ENCODE results near the gene LRRC23.
A peak's percentile ranks its signal among the peaks of the same experiment; 100 is the strongest.

LRRC23 gene

GRCh38 chr12:6928703-6929407 lies 24.2 kb downstream of the LRRC23 start:
- DNase-seq = no peak

DNA sequence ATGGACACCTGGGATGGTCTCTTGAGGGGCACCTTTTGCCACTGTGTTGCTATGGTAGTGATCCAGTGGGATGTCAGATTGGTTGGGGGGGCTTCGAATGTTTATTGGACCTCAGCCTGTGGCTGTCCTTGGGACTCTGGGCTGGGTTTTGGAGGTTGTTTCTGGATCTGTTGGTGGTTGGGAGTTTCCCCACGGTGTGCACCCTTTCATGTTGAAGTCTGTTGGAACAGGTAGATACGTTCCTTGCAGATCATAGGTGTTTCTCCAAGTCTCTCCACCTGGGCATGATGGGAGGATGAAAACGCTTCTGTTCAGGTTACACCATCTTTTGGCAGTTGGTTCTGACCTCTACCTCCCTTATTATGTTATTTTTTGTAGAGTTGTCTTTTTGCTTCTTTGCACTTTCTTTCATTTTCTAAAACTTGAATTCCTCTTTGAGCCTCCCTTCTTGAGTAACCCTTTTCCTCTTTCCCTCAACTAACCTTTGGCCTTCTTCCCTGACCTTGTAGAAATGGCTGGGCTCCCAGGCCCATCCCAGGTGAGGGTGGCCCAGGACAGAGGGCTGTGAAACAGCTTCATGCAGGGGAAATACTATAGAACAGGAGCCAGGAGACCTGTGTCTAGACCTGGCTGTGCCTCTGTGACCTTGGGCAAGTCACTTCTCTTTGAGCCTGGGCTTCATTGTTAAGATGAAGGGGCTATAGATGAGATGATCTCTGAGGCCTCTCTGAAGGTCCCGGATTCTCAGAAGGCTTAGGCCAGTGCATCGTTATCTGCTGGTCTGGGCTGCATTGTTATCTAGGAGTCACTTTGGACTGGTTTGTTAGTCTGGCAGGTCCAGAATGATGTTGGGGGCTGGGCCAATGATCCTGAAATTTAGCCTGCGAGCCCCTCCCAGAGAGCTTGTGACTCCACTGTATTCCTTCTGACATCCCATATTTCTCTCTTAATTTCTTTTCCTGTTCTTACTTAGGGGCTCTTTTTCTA lies 25.1 kb downstream of the LRRC23 start:
- DNase-seq = no peak

- no peak for DNase-seq
These were observed 28.1 kb downstream of the LRRC23 start for GRCh38 chr12:6932766-6933165.

DNA sequence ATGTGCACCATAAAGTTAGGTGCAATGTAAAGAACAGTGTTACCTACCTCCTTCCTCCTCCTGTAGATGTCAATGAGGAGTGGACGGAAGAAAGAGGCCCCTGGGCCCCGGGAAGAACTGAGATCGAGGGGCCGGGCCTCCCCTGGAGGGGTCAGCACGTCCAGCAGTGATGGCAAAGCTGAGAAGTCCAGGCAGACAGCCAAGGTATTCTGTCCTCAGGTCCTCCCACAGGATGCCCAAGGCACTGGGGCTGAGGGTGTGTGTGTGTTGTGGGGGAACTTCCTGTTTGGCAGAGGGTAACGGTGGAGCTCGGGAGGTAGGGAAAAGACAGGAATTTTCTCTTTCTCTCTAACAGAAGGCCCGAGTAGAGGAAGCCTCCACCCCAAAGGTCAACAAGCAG lies 29.5 kb downstream of the LRRC23 start:
- DNase-seq = no peak

DNA sequence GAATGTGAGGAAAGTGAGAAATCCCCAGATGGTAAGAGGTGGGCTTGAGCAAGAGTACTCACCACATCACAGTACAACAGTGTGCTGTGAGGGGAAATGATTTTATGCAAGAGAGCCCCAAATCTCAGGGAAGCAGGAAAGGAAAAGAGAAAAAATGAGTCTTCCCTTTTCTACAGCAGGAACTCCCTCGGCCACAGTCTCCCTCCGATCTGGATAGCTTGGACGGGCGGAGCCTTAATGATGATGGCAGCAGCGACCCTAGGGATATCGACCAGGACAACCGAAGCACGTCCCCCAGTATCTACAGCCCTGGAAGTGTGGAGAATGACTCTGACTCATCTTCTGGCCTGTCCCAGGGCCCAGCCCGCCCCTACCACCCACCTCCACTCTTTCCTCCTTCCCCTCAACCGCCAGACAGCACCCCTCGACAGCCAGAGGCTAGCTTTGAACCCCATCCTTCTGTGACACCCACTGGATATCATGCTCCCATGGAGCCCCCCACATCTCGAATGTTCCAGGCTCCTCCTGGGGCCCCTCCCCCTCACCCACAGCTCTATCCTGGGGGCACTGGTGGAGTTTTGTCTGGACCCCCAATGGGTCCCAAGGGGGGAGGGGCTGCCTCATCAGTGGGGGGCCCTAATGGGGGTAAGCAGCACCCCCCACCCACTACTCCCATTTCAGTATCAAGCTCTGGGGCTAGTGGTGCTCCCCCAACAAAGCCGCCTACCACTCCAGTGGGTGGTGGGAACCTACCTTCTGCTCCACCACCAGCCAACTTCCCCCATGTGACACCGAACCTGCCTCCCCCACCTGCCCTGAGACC lies 31.0 kb downstream of the LRRC23 start:
- no peak for DNase-seq

- DNase-seq = no peak
These were observed 31.6 kb downstream of the LRRC23 start for GRCh38 chr12:6936194-6936635.

- no peak for DNase-seq
These were observed 32.2 kb downstream of the LRRC23 start for GRCh38 chr12:6936636-6937480.

DNA sequence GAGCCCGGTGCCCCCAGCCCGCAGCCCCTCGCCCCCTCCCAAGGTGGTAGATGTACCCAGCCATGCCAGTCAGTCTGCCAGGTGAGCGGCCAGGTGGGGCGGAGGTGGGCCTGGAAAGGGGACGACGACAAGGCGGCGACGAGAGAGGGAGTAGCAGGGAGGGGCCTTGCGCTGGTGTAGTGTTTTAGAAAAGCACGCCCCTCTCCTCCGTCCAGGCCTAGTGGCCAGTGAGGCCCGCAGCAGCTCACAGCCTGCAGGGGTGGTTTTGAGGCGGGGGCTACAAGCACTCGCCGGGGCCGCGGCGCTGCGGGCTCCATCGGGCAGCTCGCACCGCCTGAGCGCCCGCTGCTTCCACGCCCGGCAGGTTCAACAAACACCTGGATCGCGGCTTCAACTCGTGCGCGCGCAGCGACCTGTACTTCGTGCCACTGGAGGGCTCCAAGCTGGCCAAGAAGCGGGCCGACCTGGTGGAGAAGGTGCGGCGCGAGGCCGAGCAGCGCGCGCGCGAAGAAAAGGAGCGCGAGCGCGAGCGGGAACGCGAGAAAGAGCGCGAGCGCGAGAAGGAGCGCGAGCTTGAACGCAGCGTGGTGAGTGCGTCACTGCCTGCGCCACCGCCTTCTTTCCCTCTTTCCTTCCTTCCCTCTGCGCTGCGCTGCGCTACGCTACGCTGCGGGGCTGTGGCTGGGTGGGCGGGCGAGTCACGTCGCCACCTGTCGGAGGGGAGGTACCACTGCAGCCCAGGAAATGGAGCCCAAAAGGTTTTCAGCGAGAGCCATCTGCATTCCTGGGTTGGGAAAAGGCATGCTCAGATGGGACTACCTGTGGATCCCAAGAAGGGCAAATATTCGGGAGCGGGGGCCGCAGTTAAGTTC lies 33.1 kb downstream of the LRRC23 start:
- peak; percentile 77 for DNase-seq

DNA sequence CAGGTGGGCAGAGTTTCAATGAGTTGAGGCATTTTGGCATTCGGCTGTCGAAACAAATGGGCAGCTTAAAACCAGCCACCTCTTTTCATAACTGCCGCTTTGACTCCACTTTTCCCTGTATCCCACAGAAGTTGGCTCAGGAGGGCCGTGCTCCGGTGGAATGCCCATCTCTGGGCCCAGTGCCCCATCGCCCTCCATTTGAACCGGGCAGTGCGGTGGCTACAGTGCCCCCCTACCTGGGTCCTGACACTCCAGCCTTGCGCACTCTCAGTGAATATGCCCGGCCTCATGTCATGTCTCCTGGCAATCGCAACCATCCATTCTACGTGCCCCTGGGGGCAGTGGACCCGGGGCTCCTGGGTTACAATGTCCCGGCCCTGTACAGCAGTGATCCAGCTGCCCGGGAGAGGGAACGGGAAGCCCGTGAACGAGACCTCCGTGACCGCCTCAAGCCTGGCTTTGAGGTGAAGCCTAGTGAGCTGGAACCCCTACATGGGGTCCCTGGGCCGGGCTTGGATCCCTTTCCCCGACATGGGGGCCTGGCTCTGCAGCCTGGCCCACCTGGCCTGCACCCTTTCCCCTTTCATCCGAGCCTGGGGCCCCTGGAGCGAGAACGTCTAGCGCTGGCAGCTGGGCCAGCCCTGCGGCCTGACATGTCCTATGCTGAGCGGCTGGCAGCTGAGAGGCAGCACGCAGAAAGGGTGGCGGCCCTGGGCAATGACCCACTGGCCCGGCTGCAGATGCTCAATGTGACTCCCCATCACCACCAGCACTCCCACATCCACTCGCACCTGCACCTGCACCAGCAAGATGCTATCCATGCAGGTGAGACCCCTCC lies 34.0 kb downstream of the LRRC23 start:
- no peak for DNase-seq

GRCh38 chr12:6939191-6939540 lies 34.5 kb downstream of the LRRC23 start:
- no peak for DNase-seq

GRCh38 chr12:6941267-6941666 lies 36.6 kb downstream of the LRRC23 start:
- DNase-seq = no peak

DNA sequence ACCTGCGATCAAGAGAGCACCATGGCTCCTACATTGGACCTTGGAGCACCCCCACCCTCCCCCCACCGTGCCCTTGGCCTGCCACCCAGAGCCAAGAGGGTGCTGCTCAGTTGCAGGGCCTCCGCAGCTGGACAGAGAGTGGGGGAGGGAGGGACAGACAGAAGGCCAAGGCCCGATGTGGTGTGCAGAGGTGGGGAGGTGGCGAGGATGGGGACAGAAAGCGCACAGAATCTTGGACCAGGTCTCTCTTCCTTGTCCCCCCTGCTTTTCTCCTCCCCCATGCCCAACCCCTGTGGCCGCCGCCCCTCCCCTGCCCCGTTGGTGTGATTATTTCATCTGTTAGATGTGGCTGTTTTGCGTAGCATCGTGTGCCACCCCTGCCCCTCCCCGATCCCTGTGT lies 37.2 kb downstream of the LRRC23 start:
- DNase-seq = no peak

GRCh38 chr12:6942331-6942665 lies 37.7 kb downstream of the LRRC23 start:
- DNase-seq = no peak

DNA sequence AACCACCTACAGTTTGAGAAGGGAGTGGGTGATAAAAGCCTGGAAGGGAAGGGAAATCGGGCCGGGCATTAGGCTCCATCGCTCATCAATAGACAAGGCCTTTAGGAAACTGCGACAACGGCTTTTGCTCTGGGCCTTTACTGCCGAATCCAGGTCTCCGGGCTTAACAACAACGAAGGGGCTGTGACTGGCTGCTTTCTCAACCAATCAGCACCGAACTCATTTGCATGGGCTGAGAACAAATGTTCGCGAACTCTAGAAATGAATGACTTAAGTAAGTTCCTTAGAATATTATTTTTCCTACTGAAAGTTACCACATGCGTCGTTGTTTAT lies 38.7 kb downstream of the LRRC23 start:
- peak; percentile 94 for DNase-seq

DNA sequence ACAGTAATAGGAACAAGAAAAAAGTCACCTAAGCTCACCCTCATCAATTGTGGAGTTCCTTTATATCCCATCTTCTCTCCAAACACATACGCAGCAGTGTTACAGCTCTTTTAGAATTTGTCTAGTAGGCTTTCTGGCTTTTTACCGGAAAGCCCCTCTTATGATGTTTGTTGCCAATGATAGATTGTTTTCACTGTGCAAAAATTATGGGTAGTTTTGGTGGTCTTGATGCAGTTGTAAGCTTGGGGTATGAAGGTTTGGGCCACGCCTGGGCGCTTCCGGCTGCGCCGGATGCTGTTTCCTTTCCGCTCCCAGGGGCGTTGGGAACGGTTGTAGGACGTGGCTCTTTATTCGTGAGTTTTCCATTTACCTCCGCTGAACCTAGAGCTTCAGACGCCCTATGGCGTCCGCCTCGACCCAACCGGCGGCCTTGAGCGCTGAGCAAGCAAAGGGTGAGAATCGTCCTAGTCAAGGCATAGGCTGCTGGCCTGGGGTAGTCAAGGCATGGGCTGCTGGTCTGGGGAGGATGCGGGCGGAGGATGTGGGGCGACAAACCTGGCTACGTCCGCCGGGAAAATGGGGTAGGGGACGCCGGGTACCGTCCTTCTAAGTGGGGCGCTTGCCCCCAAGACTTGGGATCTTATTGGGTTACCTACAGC lies 39.2 kb downstream of the LRRC23 start, which contains the start of the genes C12orf57 and RNU7-1:
Gene C12orf57 (plus strand): TSS at position 301 of the 659 bp plus-strand sequence. CDS start 100 bp downstream, at position 401.
Gene RNU7-1 (plus strand): TSS at position 95 of the 659 bp plus-strand sequence.
- peak; percentile 94 for DNase-seq

DNA sequence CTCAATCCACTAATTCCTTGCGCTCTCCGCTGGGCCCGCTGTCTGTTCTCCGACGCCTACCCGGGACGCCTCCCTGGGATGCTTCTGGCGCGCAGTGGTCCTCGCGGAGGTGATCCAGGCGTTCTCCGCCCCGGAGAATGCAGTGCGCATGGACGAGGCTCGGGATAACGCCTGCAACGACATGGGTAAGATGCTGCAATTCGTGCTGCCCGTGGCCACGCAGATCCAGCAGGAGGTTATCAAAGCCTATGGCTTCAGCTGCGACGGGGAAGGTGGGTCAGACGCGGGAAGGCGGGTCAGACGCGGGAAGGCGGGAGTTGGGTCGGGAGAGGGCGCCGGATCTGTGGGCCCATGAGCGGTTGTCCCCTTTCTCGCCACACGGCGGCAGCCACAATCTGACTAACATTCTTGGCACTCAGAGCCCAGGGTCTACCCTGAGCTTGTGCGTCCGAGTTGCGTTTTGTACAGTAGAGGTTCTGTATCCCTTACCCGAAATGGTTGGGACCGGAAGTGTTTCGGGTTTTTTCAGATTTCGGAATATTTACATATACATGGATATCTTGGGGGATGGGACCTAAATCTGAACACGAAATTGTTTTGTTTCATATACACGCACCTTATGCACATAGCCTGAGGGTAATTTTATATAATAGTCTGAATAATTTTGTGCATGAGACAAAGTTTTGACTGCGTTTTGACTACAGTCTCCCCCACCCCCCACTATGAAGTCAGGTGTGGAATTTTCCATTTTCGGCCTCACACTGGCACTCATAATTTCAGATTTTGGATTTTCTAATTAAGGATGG lies 40.0 kb downstream of the LRRC23 start:
- peak; percentile 77 for DNase-seq

- no peak for DNase-seq
These were observed 41.0 kb downstream of the LRRC23 start for GRCh38 chr12:6945613-6946012.

DNA sequence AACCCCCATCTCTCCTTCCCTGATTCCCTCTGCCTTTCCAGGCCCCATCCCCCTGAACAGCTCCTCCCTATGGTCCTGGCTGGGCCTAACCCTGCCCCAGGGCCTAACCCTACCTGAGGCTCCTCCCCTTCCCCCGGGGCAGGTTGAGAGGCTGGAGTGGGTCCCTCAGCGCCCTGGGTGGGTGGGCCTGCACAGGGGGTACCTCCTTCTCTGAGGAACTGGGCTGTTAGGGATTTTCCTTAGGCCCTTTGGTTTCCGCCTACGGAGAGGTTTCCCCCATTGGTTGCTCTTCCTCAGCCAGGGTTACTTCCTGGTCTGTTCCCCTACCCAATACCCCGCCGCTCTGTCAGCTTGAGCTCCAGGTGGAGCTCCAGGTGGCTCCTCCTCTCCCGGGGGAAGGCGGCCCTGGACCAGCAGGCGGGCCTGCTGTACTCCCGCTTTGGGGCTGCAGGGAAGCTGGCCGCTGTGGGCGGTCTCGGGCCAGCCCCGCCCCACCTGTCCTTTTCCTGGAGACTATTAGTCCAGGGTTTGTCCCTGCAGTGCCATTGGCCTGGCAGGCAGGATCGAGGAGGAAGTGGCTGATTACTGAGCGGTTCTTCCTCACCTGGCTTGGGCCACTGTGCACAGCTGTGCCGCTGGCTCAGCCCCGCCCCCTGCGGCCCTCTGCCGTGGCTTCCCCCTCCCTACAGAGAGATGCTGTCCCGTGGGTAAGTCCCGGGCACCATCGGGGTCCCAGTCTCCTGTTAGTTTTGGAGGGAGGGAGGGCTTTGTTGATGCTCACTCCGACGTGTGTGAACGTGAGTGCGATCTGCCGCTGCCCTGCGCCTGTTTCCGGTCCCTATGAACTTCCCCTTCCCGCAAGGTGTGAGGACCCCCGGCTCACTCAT lies 41.7 kb downstream of the LRRC23 start:
- no peak for DNase-seq
